SK-N-SH (cell line): ENCODE data around the gene NOD1.

Experiments
- CHD2 ChIP-seq: fragments of 150-350 bp; IDR thresholded peaks from 2 replicates; pipeline ENCODE4 v1.6.1; 2018; ENCODE audit warnings: low read length; ENCODE audit not compliant: partially characterized antibody
- EP300 ChIP-seq, 2 experiments: IDR thresholded peaks; 2 replicates each; pipeline versions ENCODE4 v1.4.0 to v1.6.1; 2012; ENCODE audit warnings: borderline replicate concordance in 1 of 2, low read depth in 1 of 2, low read length in 1 of 2
- EZH2phosphoT487 ChIP-seq: fragments of 200-600 bp; sonication (generic); IDR thresholded peaks from 2 replicates; pipeline ENCODE4 v1.6.1; 2017; ENCODE audit warnings: low read depth, mixed run types, mild to moderate bottlenecking, antibody characterized with exemption, moderate library complexity, borderline replicate concordance
- GABPA ChIP-seq: IDR thresholded peaks from 2 replicates; pipeline ENCODE4 v1.4.0; 2012; ENCODE audit warnings: low read depth, mild to moderate bottlenecking
- MAX ChIP-seq: IDR thresholded peaks from 2 replicates; pipeline ENCODE4 v1.4.0; 2012; ENCODE audit warnings: low read depth
- NFIC ChIP-seq: IDR thresholded peaks from 2 replicates; pipeline ENCODE4 v1.4.0; 2012; ENCODE audit warnings: borderline replicate concordance
- POLR2AphosphoS5 ChIP-seq: IDR thresholded peaks from 2 replicates; pipeline ENCODE4 v1.6.1; 2012; ENCODE audit warnings: low read depth, low read length
- RAD21 ChIP-seq: IDR thresholded peaks from 2 replicates; pipeline ENCODE4 v1.6.1; 2012; ENCODE audit warnings: mild to moderate bottlenecking, low read length
- REST ChIP-seq: IDR thresholded peaks from 2 replicates; pipeline ENCODE4 v1.6.1; 2012; ENCODE audit warnings: mild to moderate bottlenecking, low read depth, low read length, moderate library complexity
- SMC3 ChIP-seq: IDR thresholded peaks from 2 replicates; pipeline ENCODE4 v1.6.1; 2012; ENCODE audit warnings: low read depth, low read length, improper control_type of control experiment
- TAF1 ChIP-seq: IDR thresholded peaks from 2 replicates; pipeline ENCODE4 v1.6.1; 2012; ENCODE audit warnings: low read depth, mild to moderate bottlenecking, low read length, moderate library complexity, borderline replicate concordance
- YY1 ChIP-seq: IDR thresholded peaks from 2 replicates; pipeline ENCODE4 v1.4.0; 2012; ENCODE audit warnings: low read depth, mild to moderate bottlenecking
- TF ChIP-seq, protein P1 (sequence below): fragments of 200-600 bp; sonication (generic); IDR thresholded peaks from 2 replicates; pipeline ENCODE4 v1.6.1; 2017; ENCODE audit warnings: antibody characterized with exemption, mild to moderate bottlenecking, moderate library complexity
- TF ChIP-seq, protein P2 (sequence below): IDR thresholded peaks from 2 replicates; pipeline ENCODE4 v1.4.0; 2012; ENCODE audit warnings: low read depth, borderline replicate concordance

DNA sequence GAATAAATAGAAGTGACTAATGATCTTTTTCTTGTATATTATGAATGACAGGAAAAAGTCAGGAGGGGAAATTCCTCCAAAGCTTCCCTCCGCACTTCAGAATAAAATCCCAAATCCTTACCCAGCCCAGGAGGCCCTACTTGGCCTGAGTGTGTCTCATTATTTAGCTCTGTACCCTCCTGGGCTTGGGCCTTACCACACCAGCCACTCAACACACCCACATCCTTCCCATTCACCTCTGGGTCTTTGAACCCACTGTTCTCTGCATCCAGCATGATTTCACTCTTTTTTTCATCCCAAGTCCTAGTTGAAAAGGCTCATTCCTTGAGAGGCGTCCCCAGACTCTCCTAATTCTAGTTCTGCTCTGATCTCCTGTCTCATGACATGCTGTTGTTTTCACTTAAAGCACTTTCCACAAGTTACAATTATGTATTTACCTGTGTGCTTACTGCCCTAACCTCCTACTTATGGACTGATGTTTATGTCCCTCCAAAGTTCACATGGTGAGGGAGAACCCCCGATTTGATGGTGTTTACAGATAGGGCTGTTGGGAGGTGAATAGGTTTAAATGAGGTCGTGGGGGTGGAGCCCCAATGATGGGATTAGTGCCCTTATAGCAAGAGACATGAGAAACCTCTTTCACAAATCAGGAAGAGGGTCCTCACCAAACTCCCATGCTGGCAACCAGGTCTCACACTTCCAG is 6.4 kb downstream of the NOD1 start:
- TF ChIP-seq, protein P1, sequence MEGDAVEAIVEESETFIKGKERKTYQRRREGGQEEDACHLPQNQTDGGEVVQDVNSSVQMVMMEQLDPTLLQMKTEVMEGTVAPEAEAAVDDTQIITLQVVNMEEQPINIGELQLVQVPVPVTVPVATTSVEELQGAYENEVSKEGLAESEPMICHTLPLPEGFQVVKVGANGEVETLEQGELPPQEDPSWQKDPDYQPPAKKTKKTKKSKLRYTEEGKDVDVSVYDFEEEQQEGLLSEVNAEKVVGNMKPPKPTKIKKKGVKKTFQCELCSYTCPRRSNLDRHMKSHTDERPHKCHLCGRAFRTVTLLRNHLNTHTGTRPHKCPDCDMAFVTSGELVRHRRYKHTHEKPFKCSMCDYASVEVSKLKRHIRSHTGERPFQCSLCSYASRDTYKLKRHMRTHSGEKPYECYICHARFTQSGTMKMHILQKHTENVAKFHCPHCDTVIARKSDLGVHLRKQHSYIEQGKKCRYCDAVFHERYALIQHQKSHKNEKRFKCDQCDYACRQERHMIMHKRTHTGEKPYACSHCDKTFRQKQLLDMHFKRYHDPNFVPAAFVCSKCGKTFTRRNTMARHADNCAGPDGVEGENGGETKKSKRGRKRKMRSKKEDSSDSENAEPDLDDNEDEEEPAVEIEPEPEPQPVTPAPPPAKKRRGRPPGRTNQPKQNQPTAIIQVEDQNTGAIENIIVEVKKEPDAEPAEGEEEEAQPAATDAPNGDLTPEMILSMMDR = no peak
- no peak for TF ChIP-seq RAD21
- no peak for TF ChIP-seq EZH2phosphoT487
- no peak for TF ChIP-seq EP300 (IDR thresholded peaks at IDR 0.05; ENCODE audit: borderline replicate concordance in 1 of 2, low read depth in 1 of 2, low read length in 1 of 2)
- no peak for TF ChIP-seq REST
- TF ChIP-seq YY1 = no peak
- no peak for TF ChIP-seq NFIC
- no peak for TF ChIP-seq TAF1
- TF ChIP-seq CHD2 = no peak
- TF ChIP-seq, protein P2, sequence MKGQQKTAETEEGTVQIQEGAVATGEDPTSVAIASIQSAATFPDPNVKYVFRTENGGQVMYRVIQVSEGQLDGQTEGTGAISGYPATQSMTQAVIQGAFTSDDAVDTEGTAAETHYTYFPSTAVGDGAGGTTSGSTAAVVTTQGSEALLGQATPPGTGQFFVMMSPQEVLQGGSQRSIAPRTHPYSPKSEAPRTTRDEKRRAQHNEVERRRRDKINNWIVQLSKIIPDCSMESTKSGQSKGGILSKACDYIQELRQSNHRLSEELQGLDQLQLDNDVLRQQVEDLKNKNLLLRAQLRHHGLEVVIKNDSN = no peak
- no peak for TF ChIP-seq SMC3
- TF ChIP-seq MAX = no peak
- no peak for TF ChIP-seq GABPA
- TF ChIP-seq POLR2AphosphoS5 = no peak
